Measurements from ENCODE around the gene CYTH4.

Gene CYTH4

GRCh38 chr22:37270928-37271650 is 11.2 kb upstream of the CYTH4 start:
- no peak for DNase-seq (ENCODE audit: low read depth, low spot score)

GRCh38 chr22:37273126-37273845 is 9.0 kb upstream of the CYTH4 start:
- no peak for DNase-seq (ENCODE audit: low read depth, low spot score)

GRCh38 chr22:37273846-37274225 is 8.5 kb upstream of the CYTH4 start:
- no peak for DNase-seq (ENCODE audit: low read depth, low spot score)

GRCh38 chr22:37274380-37274862 is 7.9 kb upstream of the CYTH4 start:
- no peak for DNase-seq (ENCODE audit: low read depth, low spot score)

- DNase-seq (ENCODE audit: low read depth, low spot score): no peak
These were observed 7.2 kb upstream of the CYTH4 start for GRCh38 chr22:37275134-37275533.

- no peak for DNase-seq (ENCODE audit: low read depth, low spot score)
These were observed 6.7 kb upstream of the CYTH4 start for GRCh38 chr22:37275622-37276021.

- DNase-seq (ENCODE audit: low read depth, low spot score): no peak
These were observed 5.5 kb upstream of the CYTH4 start for GRCh38 chr22:37276776-37277175.

GRCh38 chr22:37277384-37277783 is 4.9 kb upstream of the CYTH4 start:
- DNase-seq (ENCODE audit: low read depth, low spot score): no peak

- no peak for DNase-seq (ENCODE audit: low read depth, low spot score)
These were observed 4.0 kb upstream of the CYTH4 start for GRCh38 chr22:37278261-37278660.

- no peak for DNase-seq (ENCODE audit: low read depth, low spot score)
These were observed 2.8 kb upstream of the CYTH4 start for GRCh38 chr22:37279331-37280181.

GRCh38 chr22:37280718-37281117 is 1.6 kb upstream of the CYTH4 start:
- no peak for DNase-seq (ENCODE audit: low read depth, low spot score)

- no peak for DNase-seq (ENCODE audit: low read depth, low spot score)
These were observed 1.1 kb upstream of the CYTH4 start for GRCh38 chr22:37281195-37281594.

- DNase-seq (ENCODE audit: low read depth, low spot score): no peak
These were observed 493 bp upstream of the CYTH4 start for GRCh38 chr22:37281646-37282384.

GRCh38 chr22:37283393-37283937 is 1.2 kb downstream of the CYTH4 start:
- no peak for DNase-seq (ENCODE audit: low read depth, low spot score)

- DNase-seq (ENCODE audit: low read depth, low spot score): no peak
These were observed 2.0 kb downstream of the CYTH4 start for GRCh38 chr22:37284126-37284804.

GRCh38 chr22:37284805-37285355 is 2.6 kb downstream of the CYTH4 start:
- DNase-seq (ENCODE audit: low read depth, low spot score): no peak

- no peak for DNase-seq (ENCODE audit: low read depth, low spot score)
These were observed 3.6 kb downstream of the CYTH4 start for GRCh38 chr22:37285937-37286336.

GRCh38 chr22:37287550-37287951 is 5.2 kb downstream of the CYTH4 start:
- DNase-seq (ENCODE audit: low read depth, low spot score): no peak

- DNase-seq (ENCODE audit: low read depth, low spot score): no peak
These were observed 6.2 kb downstream of the CYTH4 start for GRCh38 chr22:37288521-37288920.

GRCh38 chr22:37289156-37289735 is 6.9 kb downstream of the CYTH4 start:
- no peak for DNase-seq (ENCODE audit: low read depth, low spot score)

All from activated CD4-positive, CD25-positive, alpha-beta regulatory T cell treated with anti-CD3 and anti-CD28 coated beads, Interleukin-2, amount 50 U/mL, for 16 hours (primary cell).